Panc1 (cell line): ENCODE measurements around the gene BTBD19. TPM values are rescaled to one million over a fixed set of nuclear protein-coding genes. Genes with fewer than 3 reads are reported as not detected.

ENCODE experiments used
- ATAC-seq: fragments of 200-7000 bp; cut with Tn5 transposase; 2 replicates; pipeline ENCODE4 v1.9.1; 2020; ENCODE audit warnings: mild to moderate bottlenecking, moderate library complexity
- BruUV-seq: library from RNA; stranded (reverse); fragments of 400-500 nt; replicated peaks from 2 replicates; lab custom pipeline; 2021; lab: Mats Ljungman, UMichigan
- CTCF ChIA-PET: fragments of 300-600 bp; sonication (Branson Sonifier 250); formaldehyde crosslinking; loops from one replicate; lab custom pipeline; 2022; ENCODE audit warnings: antibody characterized with exemption; lab: Charles Lee
- POLR2A ChIA-PET: fragments of 300-600 bp; sonication (Branson Sonifier 250); formaldehyde crosslinking; loops from one replicate; lab custom pipeline; 2022; ENCODE audit warnings: antibody characterized with exemption; lab: Charles Lee
- DNase-seq: peaks from one replicate; pipeline ENCODE4 v3.0.0-alpha.2; 2010; ENCODE audit warnings: low read depth, low spot score
- H3K27ac ChIP-seq: 2 replicates; pipeline ENCODE4 v1.5.1; 2011; ENCODE audit warnings: mild to moderate bottlenecking, low read length, inconsistent platforms
- H3K27me3 ChIP-seq: fragments of 200-500 bp; sonication (Bioruptor generic); 2 replicates; pipeline ENCODE4 v1.6.0; 2014; ENCODE audit warnings: low read length, inconsistent platforms; ENCODE audit not compliant: control insufficient read depth, insufficient read depth
- H3K36me3 ChIP-seq: fragments of 200-500 bp; sonication (Bioruptor generic); 2 replicates; pipeline ENCODE4 v1.5.1; 2014; ENCODE audit warnings: inconsistent platforms, mild to moderate bottlenecking, low read length, moderate library complexity; ENCODE audit not compliant: control insufficient read depth, insufficient read depth
- H3K4me1 ChIP-seq: 2 replicates; pipeline ENCODE4 v1.5.1; 2011; ENCODE audit warnings: inconsistent platforms, mild to moderate bottlenecking, low read length, moderate library complexity; ENCODE audit not compliant: control insufficient read depth, insufficient read depth
- H3K4me3 ChIP-seq, 2 experiments: 2 replicates each; pipeline ENCODE4 v1.5.1; 2011 to 2012; ENCODE audit warnings: low read depth in 2 of 2, low read length in 2 of 2, mild to moderate bottlenecking in 2 of 2, inconsistent platforms in 1 of 2, moderate library complexity in 1 of 2
- H3K9me3 ChIP-seq: fragments of 200-500 bp; sonication (Bioruptor generic); 2 replicates; pipeline ENCODE4 v1.5.1; 2014; ENCODE audit warnings: low read depth, mild to moderate bottlenecking, inconsistent platforms, low read length, moderate library complexity; ENCODE audit not compliant: control insufficient read depth, insufficient read depth
- CTCF ChIP-seq: fragments of 450-650 bp; IDR thresholded peaks from 2 replicates; pipeline ENCODE4 v1.5.1; 2017; ENCODE audit warnings: mild to moderate bottlenecking
- POLR2AphosphoS5 ChIP-seq: IDR thresholded peaks from 2 replicates; pipeline ENCODE4 v1.6.1; 2012; ENCODE audit warnings: mild to moderate bottlenecking, low read depth, low read length, moderate library complexity
- REST ChIP-seq, 2 experiments: IDR thresholded peaks; 2 replicates each; pipeline ENCODE4 v1.6.1; 2011 to 2012; ENCODE audit warnings: low read depth in 2 of 2, control low read depth in 1 of 2, low read length in 1 of 2, mild to moderate bottlenecking in 1 of 2, moderate library complexity in 1 of 2; ENCODE audit not compliant: insufficient read depth in 1 of 2
- SIN3A ChIP-seq: IDR thresholded peaks from 2 replicates; pipeline ENCODE4 v1.6.1; 2012; ENCODE audit warnings: low read depth, mild to moderate bottlenecking, low read length, moderate library complexity, borderline replicate concordance; ENCODE audit not compliant: insufficient read depth
- TCF7L2 ChIP-seq: IDR thresholded peaks from 2 replicates; pipeline ENCODE4 v1.6.1; 2011; ENCODE audit warnings: mild to moderate bottlenecking, low read depth, low read length, inconsistent platforms
- in situ Hi-C: cut with HindIII; loops from 2 replicates; pipeline ENCODE4 v1.10.0; 2016; ENCODE audit warnings: low sequenced_read_pairs, low pct_unique_long_range_greater_than_20kb
- intact Hi-C: fragments of 100-400 bp; cut with micrococcal nuclease; formaldehyde crosslinking; loops from one replicate; pipeline ENCODE4 v1.10.0; 2022; ENCODE audit not compliant: unreplicated experiment
- total RNA-seq: library from RNA; stranded (reverse); gene quantifications from one replicate; pipeline ENCODE4 v1.2.1, GENCODE V29; 2021; ENCODE audit not compliant: unreplicated experiment

Gene BTBD19
- total RNA-seq, 1 experiment from 2014 or later, result 2.6 TPM

GRCh38 chr1:44787506-44787905 lies 20.8 kb upstream of the BTBD19 start:
- Histone ChIP-seq H3K9me3 (no peaks in the 10 kb centered on the region), H3K36me3 (no peaks in the 10 kb centered on the region), H3K4me3 (no peak overlapping the region), H3K27me3 (no peaks in the 10 kb centered on the region), H3K4me1 (no peaks in the 10 kb centered on the region; the same call in 1 of the 2 replicates), H3K27ac (no peak overlapping the region)
- DNase-seq, result no peak
- POLR2A ChIA-PET, result interaction anchor here (0.6 to 1.4 kb wide), 2 partner anchors 27 to 32 kb away, joined by 4 to 6 read pairs; no protein-coding TSS in a partner anchor
- no TSS peak for BruUV-seq
- no peak for ATAC-seq
- CTCF ChIA-PET, result interaction anchor here (0.6 kb wide), 1 partner anchor 10 kb away, joined by 10 read pairs; no protein-coding TSS in a partner anchor
- in situ Hi-C loops (no loop called here), intact Hi-C loops (no loop called here)
- TF ChIP-seq SIN3A, result no peak
- TF ChIP-seq REST (IDR thresholded peaks at IDR 0.05; ENCODE audit: insufficient read depth in 1 of 2, low read depth in 2 of 2, low read length in 1 of 2), result no peak
- no peak for TF ChIP-seq TCF7L2
- TF ChIP-seq POLR2AphosphoS5, result no peak
- TF ChIP-seq CTCF, result no peak

GRCh38 chr1:44788120-44788860 lies 20.0 kb upstream of the BTBD19 start, which contains the start of gene BEST4:
BEST4 (minus strand) TSS chr1:44788170; CDS start chr1:44787705, 465 bp downstream.
- TF ChIP-seq SIN3A, result no peak
- no peak for TF ChIP-seq TCF7L2
- TF ChIP-seq REST (IDR thresholded peaks at IDR 0.05; ENCODE audit: insufficient read depth in 1 of 2, low read depth in 2 of 2, low read length in 1 of 2), result no peak
- TF ChIP-seq POLR2AphosphoS5, result no peak
- no peak for TF ChIP-seq CTCF
- no TSS peak for BruUV-seq
- CTCF ChIA-PET, result no interaction called here
- Histone ChIP-seq H3K4me3 (no peak within 1 kb of the TSS), H3K27ac (no peak within 1 kb of the TSS), H3K9me3 (no peaks in the 10 kb centered on the region), H3K4me1 (no peaks in the 10 kb centered on the region; the same call in 1 of the 2 replicates), H3K36me3 (no peaks in the 10 kb centered on the region), H3K27me3 (no peaks in the 10 kb centered on the region)
- in situ Hi-C loops (no loop called here), intact Hi-C loops (no loop called here)
- POLR2A ChIA-PET, result interaction anchor here (1.4 kb wide), 1 partner anchor 31 kb away, joined by 4 read pairs; no protein-coding TSS in a partner anchor
- no peak for DNase-seq
- ATAC-seq, result no peak
